ENCODE measurements around the gene ZNF768.
A peak's percentile ranks its signal among the peaks of the same experiment; 100 is the strongest.
"Not testable (repeated sequence)": the region's sequence is repeated elsewhere in the genome, so short reads cannot be mapped to it uniquely, and the experiment has no call there.

Gene ZNF768

GRCh38 chr16:30555315-30556124 is 29.2 kb upstream of the ZNF768 start:
- no peak for DNase-seq

- DNase-seq: no peak
Measured at GRCh38 chr16:30554557-30555314, 28.4 kb upstream of the ZNF768 start.

- no peak for DNase-seq
Measured at GRCh38 chr16:30553393-30553899, 27.1 kb upstream of the ZNF768 start.

GRCh38 chr16:30552956-30553355 is 26.6 kb upstream of the ZNF768 start:
- no peak for DNase-seq

- DNase-seq: peak; percentile 77
Measured at GRCh38 chr16:30551781-30552180, 25.4 kb upstream of the ZNF768 start.

GRCh38 chr16:30548416-30549253 is 22.3 kb upstream of the ZNF768 start:
- DNase-seq: no peak

- DNase-seq: no peak
Measured at GRCh38 chr16:30546115-30546514, 19.7 kb upstream of the ZNF768 start.

GRCh38 chr16:30543067-30543466 is 16.7 kb upstream of the ZNF768 start:
- no peak for DNase-seq

- DNase-seq: no peak
Measured at GRCh38 chr16:30541502-30542329, 15.3 kb upstream of the ZNF768 start.

GRCh38 chr16:30540916-30541464 is 14.6 kb upstream of the ZNF768 start:
- DNase-seq: not testable (repeated sequence)

GRCh38 chr16:30539986-30540526 is 13.7 kb upstream of the ZNF768 start:
- DNase-seq: not testable (repeated sequence)

- DNase-seq: no peak
Measured at GRCh38 chr16:30539000-30539964, 12.9 kb upstream of the ZNF768 start.

GRCh38 chr16:30536391-30537024 is 10.1 kb upstream of the ZNF768 start:
- DNase-seq: not testable (repeated sequence)

- peak; percentile 89 for DNase-seq
Measured at GRCh38 chr16:30535777-30536190, 9.4 kb upstream of the ZNF768 start.

- no peak for DNase-seq
Measured at GRCh38 chr16:30535106-30535776, 8.9 kb upstream of the ZNF768 start.

GRCh38 chr16:30534368-30535105 is 8.2 kb upstream of the ZNF768 start, which contains the start of gene ZNF747:
ZNF747 (minus strand) TSS chr16:30534858; CDS start chr16:30534679, 179 bp downstream.
- DNase-seq: peak; percentile 93

GRCh38 chr16:30533748-30534367 is 7.5 kb upstream of the ZNF768 start:
- no peak for DNase-seq

GRCh38 chr16:30533146-30533522 is 6.8 kb upstream of the ZNF768 start:
- DNase-seq: no peak
